NCI-H748 treated with DMSO at 0.1 percent for 48 hours (cell line): ENCODE measurements around the gene TGM1.

Experiments
- DNase-seq: peaks from one replicate; lab custom pipeline; 2025; lab: John Stamatoyannopoulos, UW

Gene TGM1

DNA sequence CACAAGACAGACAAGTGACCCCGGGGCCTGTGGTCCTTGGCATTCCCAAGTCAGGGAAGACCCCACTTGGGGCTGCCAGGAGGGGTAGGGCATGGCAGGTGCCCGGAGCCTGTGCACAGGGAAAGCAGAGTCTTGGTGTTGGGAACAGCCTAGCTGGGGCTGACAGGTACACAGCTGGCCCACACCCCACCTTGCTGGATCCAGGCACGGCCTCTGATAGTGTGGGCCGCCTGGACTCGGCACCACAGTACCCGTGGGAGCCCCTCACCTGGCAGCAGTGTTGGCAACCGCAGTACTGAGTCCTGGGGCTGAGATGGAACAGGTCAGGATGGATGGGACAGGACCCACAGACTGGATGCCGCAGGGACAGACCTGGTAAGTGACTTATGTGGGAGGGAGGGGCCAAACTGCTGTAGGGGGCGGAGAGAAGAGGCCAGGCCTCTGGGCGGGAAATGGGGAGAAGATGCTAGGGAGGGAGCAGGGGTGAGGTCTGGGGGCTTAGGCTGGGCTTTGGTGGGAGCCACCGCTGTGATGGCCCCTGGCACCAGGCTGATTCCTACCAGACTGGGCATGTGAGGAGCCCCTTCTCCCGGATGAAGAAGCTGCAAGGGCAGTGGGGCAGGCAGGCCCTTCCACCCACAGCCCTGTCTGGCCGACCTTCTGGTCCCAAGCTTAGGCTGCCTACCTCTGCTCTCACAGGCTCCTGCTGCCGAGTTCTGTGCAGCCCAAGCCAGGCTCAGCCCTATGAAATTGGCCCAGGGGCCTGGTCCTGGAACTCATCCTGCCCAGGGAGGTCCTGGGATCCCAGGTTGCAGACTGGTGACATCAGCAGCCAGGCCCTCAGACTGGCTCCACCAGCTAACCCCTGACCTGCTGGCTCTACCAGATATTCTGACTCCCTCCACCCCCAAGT lies at the start of gene TGM1:
TGM1 (minus strand) TSS at position 357 of the 913 bp plus-strand sequence. CDS start 825 bp downstream, outside the sequence.
- no peak for DNase-seq

DNA sequence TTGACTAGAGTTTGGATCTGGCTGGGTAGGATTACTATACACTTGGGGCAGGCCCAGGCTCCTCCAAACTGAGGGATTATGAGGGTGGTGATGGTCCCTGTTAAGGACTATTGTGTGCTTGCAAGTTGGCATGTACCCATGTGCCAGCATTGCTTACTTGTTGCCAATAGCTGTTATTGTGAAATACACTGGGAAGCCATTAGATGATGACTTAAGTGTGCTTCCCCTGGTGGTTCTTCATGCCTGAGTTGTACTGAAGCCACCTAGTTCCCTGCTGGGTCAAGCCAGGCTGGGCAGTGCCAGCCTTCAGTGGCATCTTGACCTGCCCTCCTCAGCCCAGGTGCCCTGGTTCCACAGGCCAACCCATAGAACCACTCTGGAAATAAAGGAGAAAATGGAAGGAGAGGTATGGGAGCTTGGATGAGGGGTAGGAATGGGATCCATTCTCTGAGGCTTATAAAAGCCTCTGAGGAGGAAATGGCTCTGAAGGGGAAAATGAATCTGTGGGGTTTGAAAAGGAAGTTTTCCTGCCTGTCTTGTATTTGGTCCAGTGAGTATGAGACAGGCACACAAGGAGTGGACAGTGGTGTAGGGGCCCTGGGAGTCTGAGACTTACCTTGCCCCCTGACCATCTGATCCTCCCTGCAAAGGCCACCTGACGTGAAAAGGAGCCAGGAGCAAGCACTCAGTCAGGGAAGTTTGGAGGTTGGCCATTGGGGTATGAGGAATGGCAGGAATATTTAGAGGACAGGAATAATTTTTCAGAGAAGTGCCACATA lies 49.0 kb upstream of the TGM1 start:
- DNase-seq, result no peak

DNA sequence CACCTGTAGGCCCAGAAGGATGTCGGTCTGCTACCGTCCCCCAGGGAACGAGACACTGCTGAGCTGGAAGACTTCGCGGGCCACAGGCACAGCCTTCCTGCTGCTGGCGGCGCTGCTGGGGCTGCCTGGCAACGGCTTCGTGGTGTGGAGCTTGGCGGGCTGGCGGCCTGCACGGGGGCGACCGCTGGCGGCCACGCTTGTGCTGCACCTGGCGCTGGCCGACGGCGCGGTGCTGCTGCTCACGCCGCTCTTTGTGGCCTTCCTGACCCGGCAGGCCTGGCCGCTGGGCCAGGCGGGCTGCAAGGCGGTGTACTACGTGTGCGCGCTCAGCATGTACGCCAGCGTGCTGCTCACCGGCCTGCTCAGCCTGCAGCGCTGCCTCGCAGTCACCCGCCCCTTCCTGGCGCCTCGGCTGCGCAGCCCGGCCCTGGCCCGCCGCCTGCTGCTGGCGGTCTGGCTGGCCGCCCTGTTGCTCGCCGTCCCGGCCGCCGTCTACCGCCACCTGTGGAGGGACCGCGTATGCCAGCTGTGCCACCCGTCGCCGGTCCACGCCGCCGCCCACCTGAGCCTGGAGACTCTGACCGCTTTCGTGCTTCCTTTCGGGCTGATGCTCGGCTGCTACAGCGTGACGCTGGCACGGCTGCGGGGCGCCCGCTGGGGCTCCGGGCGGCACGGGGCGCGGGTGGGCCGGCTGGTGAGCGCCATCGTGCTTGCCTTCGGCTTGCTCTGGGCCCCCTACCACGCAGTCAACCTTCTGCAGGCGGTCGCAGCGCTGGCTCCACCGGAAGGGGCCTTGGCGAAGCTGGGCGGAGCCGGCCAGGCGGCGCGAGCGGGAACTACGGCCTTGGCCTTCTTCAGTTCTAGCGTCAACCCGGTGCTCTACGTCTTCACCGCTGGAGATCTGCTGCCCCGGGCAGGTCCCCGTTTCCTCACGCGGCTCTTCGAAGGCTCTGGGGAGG lies 47.9 kb upstream of the TGM1 start, which contains the start of gene LTB4R:
LTB4R (plus strand) TSS at position 857 of the 959 bp plus-strand sequence. CDS start 4,150 bp downstream, outside the sequence.
- DNase-seq, result peak; percentile 74

DNA sequence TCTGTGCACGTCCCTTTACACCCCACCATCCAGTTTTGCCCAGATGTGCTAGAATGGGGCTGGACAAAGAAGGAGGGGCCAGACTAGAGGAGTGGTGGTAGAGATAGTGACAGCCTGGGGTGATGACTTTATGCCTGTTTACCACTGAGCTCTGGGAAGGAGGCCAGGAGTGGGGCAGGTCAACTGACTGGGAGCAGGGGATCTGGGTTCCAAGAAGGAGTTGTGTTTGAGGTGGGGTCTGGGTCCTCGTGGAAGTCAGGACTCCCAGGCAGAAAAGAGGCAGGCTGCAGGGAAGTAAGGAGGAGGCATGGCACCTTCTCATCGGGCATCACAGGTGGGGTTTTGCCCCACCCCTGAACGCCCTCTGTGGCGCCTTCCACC lies 47.3 kb upstream of the TGM1 start:
- DNase-seq, result no peak

DNA sequence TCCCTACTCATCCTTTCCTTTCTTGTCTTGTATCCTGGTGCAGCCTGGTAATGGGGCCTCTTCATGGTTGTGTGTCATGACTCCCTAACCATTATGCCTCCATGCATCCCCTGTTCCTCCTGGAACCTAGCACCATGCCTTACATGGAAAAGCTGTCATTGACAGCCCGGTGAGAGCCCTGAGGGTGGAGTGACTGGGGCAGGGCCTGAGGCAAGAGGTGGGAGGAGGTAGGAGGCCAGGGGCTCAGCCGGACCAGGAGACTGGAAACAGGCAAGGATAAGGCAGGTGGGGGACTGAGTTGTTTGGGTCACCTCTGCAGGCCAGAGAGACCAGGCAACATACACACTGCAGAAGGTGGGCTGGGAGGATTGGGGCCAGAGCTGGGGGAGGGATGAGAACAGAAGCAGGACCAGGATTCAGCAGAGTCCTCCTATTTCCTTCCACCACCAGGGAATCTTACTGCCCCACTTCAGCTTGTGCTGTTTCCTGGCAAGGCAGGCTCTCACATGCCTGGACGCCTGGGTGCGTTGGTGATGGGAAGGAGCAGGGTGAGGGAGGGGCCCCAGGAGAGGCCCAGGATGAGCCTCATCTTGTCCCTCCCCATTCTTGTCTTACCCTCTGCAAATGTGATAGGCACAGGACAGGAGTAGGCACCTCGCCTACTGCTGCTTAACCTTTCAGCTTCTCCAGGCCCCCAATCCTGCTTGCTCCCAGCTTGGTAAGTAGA lies 46.7 kb upstream of the TGM1 start, which contains the start of gene LTB4R2:
LTB4R2 (plus strand) TSS at position 603 of the 727 bp plus-strand sequence. CDS start 525 bp downstream, outside the sequence.
- DNase-seq, result no peak

DNA sequence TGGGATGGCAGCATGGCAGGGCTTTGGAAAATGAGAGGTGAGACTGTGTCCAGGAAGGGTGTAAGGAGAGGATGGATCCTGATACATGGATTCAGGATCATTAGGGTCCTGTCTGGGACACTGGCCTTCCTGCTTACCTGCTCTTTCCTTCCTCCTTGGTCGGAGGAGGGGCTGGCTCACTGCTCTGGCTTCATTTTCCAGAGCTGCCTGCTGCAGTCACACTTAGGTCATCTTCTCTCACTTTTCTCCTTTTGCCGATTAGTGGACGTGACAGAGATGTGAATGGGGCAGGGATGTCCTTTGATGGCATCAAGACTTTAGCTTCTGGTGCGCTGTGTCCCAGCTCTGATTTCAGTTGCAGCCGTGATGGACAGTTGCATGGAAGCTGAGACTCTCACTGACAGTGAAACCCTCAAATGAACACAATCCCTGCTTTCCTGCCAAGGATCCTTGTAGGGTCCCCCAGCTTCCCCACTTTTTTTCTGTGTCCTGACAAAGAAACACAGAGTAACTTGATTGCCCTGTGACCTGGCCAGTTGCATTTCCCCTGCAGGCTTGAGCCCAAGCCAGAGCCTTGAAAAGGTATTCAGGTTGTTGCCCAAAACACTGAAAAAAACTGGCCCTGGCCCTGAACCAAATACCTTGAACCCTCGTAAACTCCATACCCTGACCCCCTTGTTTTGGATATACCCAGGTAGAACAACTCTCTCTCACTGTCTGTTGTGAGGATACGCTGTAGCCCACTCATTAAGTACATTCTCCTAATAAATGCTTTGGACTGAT lies 45.6 kb upstream of the TGM1 start:
- DNase-seq, result no peak

DNA sequence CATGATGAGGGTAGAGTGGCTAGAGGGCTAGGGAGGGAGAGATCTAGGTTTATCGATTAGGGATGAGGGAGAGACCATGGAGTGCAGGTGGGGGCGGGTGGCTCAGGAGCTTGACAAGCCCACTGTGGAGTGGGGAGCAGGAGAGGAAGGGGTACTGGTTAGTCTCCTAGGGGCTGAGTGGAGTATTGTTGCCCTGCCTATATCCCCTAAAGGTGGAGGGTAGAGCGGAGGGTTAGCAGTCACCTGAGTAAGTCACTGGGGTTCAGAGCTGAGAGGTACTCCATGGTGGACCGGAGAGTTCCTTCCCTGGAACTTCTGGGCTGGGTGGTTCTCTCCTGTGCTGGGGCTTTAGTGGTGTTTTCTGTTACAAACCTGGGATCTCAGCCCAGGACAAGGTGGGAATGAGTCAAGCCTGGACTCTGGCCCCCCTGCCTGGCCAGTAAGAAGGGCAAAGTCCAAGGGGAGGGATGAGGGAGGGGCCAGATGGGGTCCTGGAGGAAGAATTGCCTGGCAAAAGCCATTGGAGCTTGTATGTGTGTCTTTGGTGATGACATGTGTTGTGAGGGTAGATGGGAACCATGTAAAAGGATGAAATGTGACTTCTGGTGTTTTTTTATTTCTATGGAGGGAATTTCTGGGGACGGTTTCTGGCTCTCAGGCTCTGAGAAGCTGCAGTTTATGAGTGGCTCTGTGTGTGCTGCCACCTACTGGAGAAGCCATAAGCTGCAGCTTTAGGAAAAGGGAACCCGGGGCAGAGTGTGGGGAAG lies 44.8 kb upstream of the TGM1 start, which contains the start of gene CIDEB:
CIDEB (minus strand) TSS at position 403 of the 767 bp plus-strand sequence; CDS start at position 284, 119 bp downstream.
- DNase-seq, result peak; percentile 25

GRCh38 chr14:24307156-24307574 lies 44.2 kb upstream of the TGM1 start:
- no peak for DNase-seq

- no peak for DNase-seq
Measured at GRCh38 chr14:24304019-24304387, 41.0 kb upstream of the TGM1 start.

DNA sequence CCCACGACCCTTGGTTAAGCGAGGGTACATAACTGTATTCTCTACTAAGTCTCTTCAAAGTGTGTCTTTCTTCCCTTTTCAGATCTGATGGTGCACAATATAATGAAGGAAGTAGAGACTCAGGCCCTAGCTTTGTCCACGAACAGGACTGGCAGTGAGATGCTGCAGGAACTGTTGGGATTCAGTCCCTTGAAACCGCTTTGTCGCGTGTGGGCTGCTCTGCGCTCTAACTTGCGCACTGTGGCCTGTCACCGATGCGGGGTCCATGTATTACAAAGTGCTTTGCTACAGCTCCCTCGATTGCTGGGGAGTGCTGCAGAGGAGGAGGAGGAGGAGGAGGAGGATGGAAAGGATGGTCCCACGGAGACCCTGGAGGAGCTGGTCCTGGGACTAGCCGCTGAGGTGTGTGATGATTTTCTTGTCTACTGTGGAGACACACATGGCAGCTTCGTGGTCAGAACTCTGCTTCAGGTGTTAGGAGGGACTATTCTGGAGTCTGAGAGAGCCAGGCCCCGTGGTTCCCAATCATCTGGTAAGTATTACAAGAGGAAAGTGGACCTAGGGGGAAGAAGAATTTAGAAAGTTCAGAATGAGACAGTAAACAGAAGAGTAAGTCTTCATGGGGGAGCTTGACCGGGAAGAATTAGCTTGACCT lies 37.5 kb upstream of the TGM1 start:
- no peak for DNase-seq

GRCh38 chr14:24299255-24300191 lies 36.5 kb upstream of the TGM1 start, which contains the start of the genes DHRS1 and NOP9:
DHRS1 (minus strand) TSS chr14:24299780; CDS start chr14:24299106, 674 bp downstream.
NOP9 (plus strand) TSS chr14:24299850; CDS start chr14:24299955, 105 bp downstream.
- peak; percentile 71 for DNase-seq

GRCh38 chr14:24298892-24299254 lies 35.9 kb upstream of the TGM1 start:
- DNase-seq, result no peak

GRCh38 chr14:24297190-24297964 lies 34.4 kb upstream of the TGM1 start:
- peak; percentile 18 for DNase-seq

- no peak for DNase-seq
Measured at GRCh38 chr14:24296341-24297157, 33.6 kb upstream of the TGM1 start.

GRCh38 chr14:24293525-24293924 lies 30.5 kb upstream of the TGM1 start:
- DNase-seq, result no peak
